ENCODE data around the gene TAF4B. TPM values are rescaled to one million over a fixed set of nuclear protein-coding genes. Genes with fewer than 3 reads are reported as not detected.
A peak's percentile ranks its signal among the peaks of the same experiment; 100 is the strongest.

The TAF4B gene
- total RNA-seq, 1 donor from 2014 or later = 3.0 TPM

DNA sequence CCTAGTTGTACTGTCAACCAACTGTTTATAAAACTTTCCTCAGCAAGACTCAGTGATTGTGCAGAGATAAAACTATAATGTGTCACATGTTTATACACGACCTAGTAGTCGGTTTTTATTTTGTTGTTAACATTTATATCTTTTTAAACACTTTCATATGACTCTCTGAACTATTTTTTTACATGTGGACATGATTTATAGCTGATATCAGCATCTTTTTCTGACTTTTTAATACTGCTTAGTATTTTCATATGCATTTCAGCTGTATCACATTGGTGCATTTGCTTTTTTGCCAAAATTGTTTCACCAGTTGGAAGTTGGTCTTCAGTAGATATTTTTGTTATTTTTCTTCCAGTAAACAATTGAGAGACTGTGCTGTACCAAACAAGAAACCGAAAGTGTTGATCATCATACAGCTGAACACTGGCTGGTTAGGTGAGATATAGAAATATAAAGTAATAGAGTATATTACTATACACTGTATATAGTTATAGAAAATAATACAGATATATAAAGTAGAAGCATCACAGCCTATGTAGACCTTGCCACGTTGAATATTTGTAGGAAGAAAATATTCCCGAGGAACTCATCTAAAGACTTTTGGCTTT, 167.9 kb downstream of the TAF4B start:
- Histone ChIP-seq H3K4me3 (no peak overlapping the region), H3K4me1 (no peaks in the 10 kb centered on the region), H3K27me3 (no peaks in the 10 kb centered on the region), H3K9me3 (no peaks in the 10 kb centered on the region), H3K27ac (no peak overlapping the region), H3K36me3 (peaks cover 2 to 9% of the 10 kb centered on the region in 2 donors)
- intact Hi-C loops (cut with DNase I) = no loop called here
- no peak for DNase-seq (ENCODE audit: low spot score in 2 of 2)
- TF ChIP-seq, protein P1, sequence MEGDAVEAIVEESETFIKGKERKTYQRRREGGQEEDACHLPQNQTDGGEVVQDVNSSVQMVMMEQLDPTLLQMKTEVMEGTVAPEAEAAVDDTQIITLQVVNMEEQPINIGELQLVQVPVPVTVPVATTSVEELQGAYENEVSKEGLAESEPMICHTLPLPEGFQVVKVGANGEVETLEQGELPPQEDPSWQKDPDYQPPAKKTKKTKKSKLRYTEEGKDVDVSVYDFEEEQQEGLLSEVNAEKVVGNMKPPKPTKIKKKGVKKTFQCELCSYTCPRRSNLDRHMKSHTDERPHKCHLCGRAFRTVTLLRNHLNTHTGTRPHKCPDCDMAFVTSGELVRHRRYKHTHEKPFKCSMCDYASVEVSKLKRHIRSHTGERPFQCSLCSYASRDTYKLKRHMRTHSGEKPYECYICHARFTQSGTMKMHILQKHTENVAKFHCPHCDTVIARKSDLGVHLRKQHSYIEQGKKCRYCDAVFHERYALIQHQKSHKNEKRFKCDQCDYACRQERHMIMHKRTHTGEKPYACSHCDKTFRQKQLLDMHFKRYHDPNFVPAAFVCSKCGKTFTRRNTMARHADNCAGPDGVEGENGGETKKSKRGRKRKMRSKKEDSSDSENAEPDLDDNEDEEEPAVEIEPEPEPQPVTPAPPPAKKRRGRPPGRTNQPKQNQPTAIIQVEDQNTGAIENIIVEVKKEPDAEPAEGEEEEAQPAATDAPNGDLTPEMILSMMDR (IDR thresholded peaks at IDR 0.05) = no peak

DNA sequence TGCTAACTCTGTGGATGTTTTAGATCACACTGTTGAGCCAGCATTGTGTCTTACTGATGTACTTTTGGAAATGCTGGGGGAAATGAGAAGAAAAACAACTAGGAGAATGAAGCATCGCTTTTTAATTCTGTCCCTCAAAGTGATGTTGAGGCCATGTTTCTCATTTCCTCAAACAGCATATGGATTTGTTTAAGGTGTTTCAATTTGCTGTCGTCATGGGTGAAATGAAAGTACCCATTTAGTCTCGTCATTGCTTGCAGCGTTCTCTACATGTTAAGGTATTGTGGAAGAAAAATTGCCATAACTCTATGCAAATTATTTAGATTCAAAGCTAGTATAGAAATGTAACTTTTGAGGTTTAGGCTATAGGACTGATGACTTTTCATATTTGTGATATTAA, 170.8 kb downstream of the TAF4B start:
- no peaks in the 10 kb centered on the region for H3K4me1 ChIP-seq
- H3K9me3 ChIP-seq = no peaks in the 10 kb centered on the region
- no peak overlapping the region for H3K27ac ChIP-seq
- intact Hi-C loops (cut with DNase I) = no loop called here
- no peak for DNase-seq (ENCODE audit: low spot score in 2 of 2)
- H3K27me3 ChIP-seq = no peaks in the 10 kb centered on the region
- no peaks in the 10 kb centered on the region for H3K36me3 ChIP-seq
- no peak overlapping the region for H3K4me3 ChIP-seq
- TF ChIP-seq, protein P1 (IDR thresholded peaks at IDR 0.05) = no peak

DNA sequence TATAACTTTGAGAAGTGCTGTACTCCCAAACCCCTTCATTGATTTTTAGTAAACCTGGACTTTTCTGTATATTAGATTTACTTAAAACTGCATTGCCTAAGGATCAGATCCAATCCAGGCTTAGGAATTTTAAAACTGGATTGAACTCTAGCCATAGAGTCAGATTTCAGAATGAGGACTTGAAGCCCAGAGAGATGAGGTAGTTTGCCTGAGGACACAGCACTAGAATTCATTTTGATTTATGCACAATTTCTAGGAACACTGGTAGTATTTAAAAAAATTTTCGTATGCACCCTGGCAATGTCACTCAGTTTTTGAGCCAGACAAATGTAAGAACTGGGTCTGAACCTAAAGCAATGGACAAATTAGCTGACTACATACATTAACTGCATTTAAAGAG, 177.2 kb downstream of the TAF4B start:
- H3K27me3 ChIP-seq = no peaks in the 10 kb centered on the region
- no peaks in the 10 kb centered on the region for H3K9me3 ChIP-seq
- no peaks in the 10 kb centered on the region for H3K36me3 ChIP-seq
- intact Hi-C loops (cut with DNase I) = no loop called here
- no peak for DNase-seq (ENCODE audit: low spot score in 2 of 2)
- TF ChIP-seq, protein P1 (IDR thresholded peaks at IDR 0.05) = no peak
- no peak overlapping the region for H3K27ac ChIP-seq
- H3K4me3 ChIP-seq = no peak overlapping the region
- no peaks in the 10 kb centered on the region for H3K4me1 ChIP-seq

DNA sequence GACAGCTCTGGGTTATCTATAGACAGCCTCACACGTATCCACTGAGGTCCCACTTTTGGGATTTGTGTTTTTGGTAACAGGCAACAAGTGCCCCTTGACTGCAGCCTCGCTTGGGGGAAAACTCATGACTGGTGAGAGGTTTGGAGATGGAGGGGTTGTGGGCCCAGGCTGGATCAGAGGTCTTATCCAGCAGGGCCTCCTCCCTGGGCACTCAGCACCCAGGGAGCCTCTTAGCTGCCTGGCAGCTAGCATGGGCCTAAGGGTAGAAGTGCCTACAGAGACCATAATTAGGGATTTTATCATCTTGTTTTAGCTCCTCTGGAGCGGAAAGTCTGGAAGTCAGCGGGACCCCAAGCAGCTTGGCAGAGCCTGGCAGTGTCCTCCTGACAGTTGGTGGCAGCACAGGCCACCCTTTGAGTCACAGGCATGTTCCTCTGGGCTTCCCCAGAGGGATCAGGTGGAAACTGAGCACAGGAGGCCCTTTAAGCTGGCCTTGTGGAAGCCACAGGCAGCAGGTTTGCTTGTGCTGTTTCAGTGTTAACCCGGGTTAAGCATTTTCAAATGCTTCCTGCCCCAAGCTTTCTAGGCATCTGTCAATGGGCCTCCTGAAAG, 179.1 kb downstream of the TAF4B start:
- no peaks in the 10 kb centered on the region for H3K4me1 ChIP-seq
- DNase-seq (ENCODE audit: low spot score in 2 of 2) = no peak
- intact Hi-C loops (cut with DNase I) = no loop called here
- no peak overlapping the region for H3K27ac ChIP-seq
- H3K27me3 ChIP-seq = no peaks in the 10 kb centered on the region
- H3K9me3 ChIP-seq = no peaks in the 10 kb centered on the region
- H3K4me3 ChIP-seq = no peak overlapping the region
- no peaks in the 10 kb centered on the region for H3K36me3 ChIP-seq
- TF ChIP-seq, protein P1 (IDR thresholded peaks at IDR 0.05) = peak in 1 of 3 experiments; percentile 39

DNA sequence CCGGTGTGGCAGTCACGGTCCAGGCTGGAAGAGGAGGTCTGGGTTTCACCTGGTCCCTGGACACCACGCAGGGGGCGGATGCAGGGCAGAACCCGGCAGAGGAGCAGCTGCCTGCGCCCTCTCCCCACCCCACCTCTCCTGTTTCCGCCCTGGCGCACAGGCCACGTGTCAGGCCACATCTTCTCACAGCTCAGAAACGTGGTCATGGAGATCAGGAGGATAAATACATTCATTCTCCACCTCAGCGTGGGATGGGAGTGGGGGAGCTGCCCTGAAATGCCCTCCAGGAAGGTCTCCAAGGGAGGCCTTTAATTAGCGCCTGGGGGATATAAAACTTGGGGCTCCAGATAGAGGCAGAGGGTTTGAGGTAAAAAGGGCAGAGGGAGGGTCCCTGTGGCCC, 180.1 kb downstream of the TAF4B start:
- intact Hi-C loops (cut with DNase I) = no loop called here
- TF ChIP-seq, protein P1 (IDR thresholded peaks at IDR 0.05) = no peak
- DNase-seq (ENCODE audit: low spot score in 2 of 2) = no peak
- Histone ChIP-seq H3K9me3 (no peaks in the 10 kb centered on the region), H3K27ac (no peak overlapping the region), H3K4me3 (no peak overlapping the region), H3K4me1 (no peaks in the 10 kb centered on the region), H3K36me3 (no peaks in the 10 kb centered on the region), H3K27me3 (no peaks in the 10 kb centered on the region)
